D721Med (cell line): ENCODE data around the gene PAX2.

Source experiments
- DNase-seq: peaks from one replicate; pipeline ENCODE4 v3.0.0; 2011; ENCODE audit warnings: low spot score; ENCODE audit not compliant: insufficient read length
- FAIRE-seq: peaks from 2 replicates; lab custom pipeline; 2011; peaks lifted over from hg19 to GRCh38; lab: Jason Lieb, UNC
- TF ChIP-seq, protein P1 (sequence below): IDR thresholded peaks from 2 replicates; pipeline ENCODE4 v1.5.1; 2012; ENCODE audit warnings: mild to moderate bottlenecking, control low read depth; ENCODE audit not compliant: insufficient read depth; ENCODE audit errors: missing control alignments

The PAX2 gene

DNA sequence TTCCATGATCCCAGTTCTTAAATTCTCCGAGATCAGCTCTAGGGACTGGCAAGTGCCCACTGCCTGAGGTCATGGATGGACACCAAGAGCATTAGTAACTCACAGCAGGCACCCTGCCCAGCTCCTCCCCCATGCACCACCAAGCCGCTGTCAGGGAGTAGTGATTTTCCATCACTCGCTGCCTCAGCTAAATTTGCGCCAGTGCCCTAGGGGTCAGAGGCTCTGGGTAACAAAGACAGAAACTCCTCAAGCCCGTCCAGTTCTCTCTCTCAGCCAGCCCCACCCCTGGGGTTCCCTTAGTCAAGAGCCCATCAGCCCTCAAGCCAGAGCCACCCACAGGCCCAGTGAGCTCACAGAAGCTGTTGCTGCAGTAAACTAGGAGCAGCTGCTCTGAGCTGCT is 30.0 kb downstream of the PAX2 start:
- TF ChIP-seq, protein P1, sequence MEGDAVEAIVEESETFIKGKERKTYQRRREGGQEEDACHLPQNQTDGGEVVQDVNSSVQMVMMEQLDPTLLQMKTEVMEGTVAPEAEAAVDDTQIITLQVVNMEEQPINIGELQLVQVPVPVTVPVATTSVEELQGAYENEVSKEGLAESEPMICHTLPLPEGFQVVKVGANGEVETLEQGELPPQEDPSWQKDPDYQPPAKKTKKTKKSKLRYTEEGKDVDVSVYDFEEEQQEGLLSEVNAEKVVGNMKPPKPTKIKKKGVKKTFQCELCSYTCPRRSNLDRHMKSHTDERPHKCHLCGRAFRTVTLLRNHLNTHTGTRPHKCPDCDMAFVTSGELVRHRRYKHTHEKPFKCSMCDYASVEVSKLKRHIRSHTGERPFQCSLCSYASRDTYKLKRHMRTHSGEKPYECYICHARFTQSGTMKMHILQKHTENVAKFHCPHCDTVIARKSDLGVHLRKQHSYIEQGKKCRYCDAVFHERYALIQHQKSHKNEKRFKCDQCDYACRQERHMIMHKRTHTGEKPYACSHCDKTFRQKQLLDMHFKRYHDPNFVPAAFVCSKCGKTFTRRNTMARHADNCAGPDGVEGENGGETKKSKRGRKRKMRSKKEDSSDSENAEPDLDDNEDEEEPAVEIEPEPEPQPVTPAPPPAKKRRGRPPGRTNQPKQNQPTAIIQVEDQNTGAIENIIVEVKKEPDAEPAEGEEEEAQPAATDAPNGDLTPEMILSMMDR, result no peak
- no peak for FAIRE-seq
- no peak for DNase-seq

DNA sequence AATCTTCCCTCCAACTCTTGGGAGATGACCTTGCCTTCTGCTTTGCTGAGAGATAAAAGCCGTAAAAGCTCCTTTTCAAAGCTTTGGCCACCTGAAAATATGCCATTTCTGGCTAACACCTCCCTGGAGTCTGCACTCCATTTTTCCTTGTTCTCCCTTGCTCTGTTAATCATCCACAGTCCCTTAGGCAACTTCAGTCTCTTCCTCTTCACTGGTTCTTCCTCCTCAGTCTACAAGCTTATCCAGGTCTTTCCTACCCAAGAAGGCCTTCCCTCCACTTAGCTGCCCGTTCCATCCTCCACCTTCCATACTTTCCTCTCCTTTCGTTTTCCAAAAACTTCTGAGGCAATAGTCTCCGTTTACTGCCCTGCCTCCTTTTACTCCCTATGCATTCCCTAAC is 30.5 kb downstream of the PAX2 start:
- FAIRE-seq, result no peak
- TF ChIP-seq, protein P1, result no peak
- no peak for DNase-seq

DNA sequence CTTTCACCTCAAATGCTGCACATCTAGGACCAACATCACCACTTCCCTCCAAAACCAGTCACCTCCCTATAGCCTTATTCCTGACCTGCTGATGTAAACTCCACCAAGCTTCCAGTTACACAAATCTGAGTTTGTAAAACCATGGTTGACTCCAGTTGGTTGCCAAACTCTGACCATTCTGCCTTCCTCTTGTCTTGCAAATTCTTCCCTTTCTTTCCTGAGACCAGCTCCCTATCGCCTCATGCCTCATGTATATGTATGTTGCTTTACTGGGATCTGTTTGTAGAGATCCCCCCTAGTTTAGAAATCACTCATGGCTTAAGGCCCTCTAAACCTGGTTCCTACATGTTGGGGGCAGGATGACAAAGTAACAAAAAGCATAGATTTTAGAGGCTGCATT is 31.3 kb downstream of the PAX2 start:
- TF ChIP-seq, protein P1, result no peak
- DNase-seq (no peak), FAIRE-seq (no peak)

DNA sequence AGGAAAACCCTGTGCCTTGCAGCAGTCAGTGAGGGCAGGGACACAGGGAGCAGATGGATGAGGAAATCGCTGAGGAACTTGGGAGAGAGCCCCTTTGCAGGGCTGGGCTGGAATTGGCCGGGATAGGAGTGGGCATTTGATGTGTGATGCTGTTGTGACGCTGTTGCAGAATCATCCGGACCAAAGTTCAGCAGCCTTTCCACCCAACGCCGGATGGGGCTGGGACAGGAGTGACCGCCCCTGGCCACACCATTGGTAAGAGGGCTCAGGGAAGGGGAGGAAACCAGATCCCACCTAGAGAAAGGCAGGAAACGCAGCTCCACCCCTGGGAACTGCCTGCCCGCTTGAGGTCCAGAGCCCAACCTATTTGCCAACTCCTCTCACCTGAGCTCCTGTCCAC is 33.9 kb downstream of the PAX2 start:
- DNase-seq, result no peak
- no peak for FAIRE-seq
- TF ChIP-seq, protein P1, result no peak

DNA sequence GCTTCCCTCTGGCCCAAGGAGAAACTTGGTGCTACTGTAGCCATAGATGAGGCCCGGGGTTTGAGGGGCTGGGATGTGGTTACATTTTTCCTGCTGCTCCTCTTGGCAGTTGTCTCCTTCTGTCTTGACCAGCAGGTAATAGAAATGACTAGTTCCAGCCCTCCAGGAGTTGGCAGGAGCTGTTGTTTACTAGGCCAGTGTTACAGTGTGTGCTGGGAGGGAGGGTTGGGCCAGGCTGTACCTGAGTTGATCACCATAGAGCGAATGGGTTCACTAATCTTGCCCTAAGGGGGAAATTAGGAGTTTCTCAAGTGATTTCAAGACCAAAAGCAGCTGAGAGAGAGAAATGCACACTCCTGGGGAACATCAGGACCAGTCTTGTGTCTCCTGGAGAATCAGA is 34.9 kb downstream of the PAX2 start:
- TF ChIP-seq, protein P1, result no peak
- no peak for DNase-seq
- no peak for FAIRE-seq

DNA sequence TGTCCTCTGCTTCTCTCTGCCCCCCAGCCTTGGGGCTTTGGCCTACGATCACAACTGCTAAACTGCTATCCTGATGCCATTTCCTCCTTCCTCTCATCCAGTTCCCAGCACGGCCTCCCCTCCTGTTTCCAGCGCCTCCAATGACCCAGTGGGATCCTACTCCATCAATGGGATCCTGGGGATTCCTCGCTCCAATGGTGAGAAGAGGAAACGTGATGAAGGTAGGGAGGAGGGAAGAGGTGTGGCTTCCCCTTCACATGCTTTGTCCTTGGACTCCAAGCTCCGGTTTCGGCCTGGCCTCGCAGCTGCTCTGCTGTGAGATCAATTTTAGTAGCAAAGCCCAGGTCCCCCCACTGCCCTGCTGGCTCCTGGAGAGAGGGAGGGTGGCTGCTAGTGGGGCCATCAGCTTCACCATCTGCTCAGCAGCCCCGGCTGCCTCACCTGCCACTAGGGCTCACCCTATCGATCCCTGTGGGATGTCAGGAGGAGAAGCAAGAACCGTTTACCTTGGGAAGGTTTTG is 35.8 kb downstream of the PAX2 start:
- TF ChIP-seq, protein P1, result no peak
- DNase-seq (no peak), FAIRE-seq (no peak)

DNA sequence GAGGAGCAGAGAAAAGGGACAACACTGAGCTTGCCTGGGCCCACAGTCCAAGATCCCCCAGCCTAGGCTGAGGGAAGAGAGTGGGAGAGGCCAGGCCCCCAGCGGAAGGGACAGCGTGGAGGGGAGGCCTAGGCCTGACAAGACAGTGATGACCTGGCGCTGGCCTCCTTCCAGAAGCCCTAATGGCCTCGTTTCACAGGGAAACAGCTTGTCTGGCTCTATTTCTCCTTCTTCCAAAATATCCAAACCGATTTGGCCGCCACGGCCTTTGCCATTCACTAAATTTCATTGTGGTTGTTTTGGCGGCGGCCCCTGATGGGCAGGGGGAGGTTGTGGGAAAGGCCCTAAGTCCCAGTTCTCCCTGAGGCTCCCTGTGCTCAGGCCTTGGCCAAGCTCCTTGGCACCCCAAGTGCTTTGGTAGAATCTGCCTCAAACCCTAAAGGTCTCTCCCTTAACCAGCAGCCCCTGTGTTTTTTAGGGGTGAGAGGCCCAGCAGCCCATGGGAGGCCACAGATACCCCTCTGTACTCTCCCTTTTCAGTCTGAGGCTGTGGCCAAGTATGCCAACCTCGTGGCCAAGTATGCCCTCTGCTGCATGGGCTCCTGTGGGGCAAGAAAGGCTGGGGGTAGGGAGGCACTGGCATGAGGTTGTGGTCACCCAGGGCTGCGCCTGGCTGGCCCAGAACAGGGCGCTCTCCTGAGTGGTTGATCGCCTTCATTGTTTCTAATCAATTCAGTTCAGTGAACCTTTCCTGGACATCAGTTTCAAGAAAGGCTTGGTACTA is 37.3 kb downstream of the PAX2 start:
- DNase-seq (no peak), FAIRE-seq (no peak)
- TF ChIP-seq, protein P1, result no peak
